Neural cell (in vitro differentiated cells): ENCODE measurements around the gene IFNA2. TPM values are rescaled to one million over a fixed set of nuclear protein-coding genes. Genes with fewer than 3 reads are reported as not detected.

Source experiments
- H2AFZ ChIP-seq: fragments of 200-600, 300-800 bp; sonication (generic), shearing (Covaris generic); 2 replicates; pipeline ENCODE4 v1.6.0; 2014; ENCODE audit warnings: low read depth, mild to moderate bottlenecking, antibody characterized with exemption, low read length, moderate library complexity
- H3F3A ChIP-seq: fragments of 200-600 bp; shearing (Covaris generic); 2 replicates; pipeline ENCODE4 v1.6.1; 2016; ENCODE audit warnings: mild to moderate bottlenecking, moderate library complexity, mixed read lengths, antibody characterized with exemption, low read length; ENCODE audit not compliant: insufficient read depth, poor library complexity, severe bottlenecking
- H3K27ac ChIP-seq: fragments of 200-600, 300-800 bp; sonication (generic), shearing (Covaris generic); 2 replicates; pipeline ENCODE4 v1.5.1; 2014; ENCODE audit warnings: mild to moderate bottlenecking, low read length, moderate library complexity
- H3K27me3 ChIP-seq: fragments of 300-800, 200-600 bp; sonication (generic), shearing (Covaris generic); 2 replicates; pipeline ENCODE4 v1.6.0; 2014; ENCODE audit warnings: mild to moderate bottlenecking, low read depth, low read length, moderate library complexity; ENCODE audit not compliant: insufficient read depth
- H3K36me3 ChIP-seq: fragments of 300-800, 200-600 bp; sonication (generic), shearing (Covaris generic); 2 replicates; pipeline ENCODE4 v1.5.1; 2014; ENCODE audit warnings: mild to moderate bottlenecking, antibody characterized with exemption, low read length, moderate library complexity; ENCODE audit not compliant: insufficient read depth
- H3K4me2 ChIP-seq: fragments of 300-800, 200-600 bp; sonication (generic), shearing (Covaris generic); 2 replicates; pipeline ENCODE4 v1.6.0; 2014; ENCODE audit warnings: mild to moderate bottlenecking, low read length
- H3K4me3 ChIP-seq: fragments of 300-800, 200-600 bp; sonication (generic), shearing (Covaris generic); 2 replicates; pipeline ENCODE4 v1.5.1; 2014; ENCODE audit warnings: mild to moderate bottlenecking, low read length, moderate library complexity
- H3K79me2 ChIP-seq: fragments of 200-600 bp; shearing (Covaris generic); replicated peaks from 2 replicates; pipeline ENCODE4 v1.6.0; 2014; ENCODE audit warnings: mild to moderate bottlenecking, low read length, moderate library complexity; ENCODE audit not compliant: insufficient read depth
- H3K9ac ChIP-seq: fragments of 300-800, 200-600 bp; sonication (generic), shearing (Covaris generic); 2 replicates; pipeline ENCODE4 v1.6.1; 2016; ENCODE audit warnings: mild to moderate bottlenecking, low read length, mixed read lengths
- H3K9me2 ChIP-seq: fragments of 200-600 bp; shearing (Covaris generic); 2 replicates; pipeline ENCODE4 v1.6.1; 2016; ENCODE audit warnings: mild to moderate bottlenecking, low read length, mixed read lengths; ENCODE audit not compliant: insufficient read depth
- H3K9me3 ChIP-seq: fragments of 200-600, 300-800 bp; sonication (generic), shearing (Covaris generic); 2 replicates; pipeline ENCODE4 v1.6.1; 2016; ENCODE audit warnings: mild to moderate bottlenecking, mixed run types, low read length, moderate library complexity, mixed read lengths
- H4K20me1 ChIP-seq: fragments of 200-600 bp; shearing (Covaris generic); 2 replicates; pipeline ENCODE4 v1.6.1; 2016; ENCODE audit warnings: mild to moderate bottlenecking, mixed run types; ENCODE audit not compliant: insufficient read depth
- CTCF ChIP-seq: fragments of 450-650 bp; IDR thresholded peaks from 2 replicates; pipeline ENCODE4 v1.5.1; 2014; ENCODE audit warnings: antibody characterized with exemption, mild to moderate bottlenecking, moderate library complexity; ENCODE audit not compliant: poor library complexity, severe bottlenecking
- EP300 ChIP-seq: fragments of 450-650 bp; conservative IDR thresholded peaks from 2 replicates; pipeline ENCODE4 v1.6.1; 2014; ENCODE audit warnings: antibody characterized with exemption, mild to moderate bottlenecking, moderate library complexity; ENCODE audit not compliant: poor library complexity, severe bottlenecking
- EZH2 ChIP-seq: fragments of 200-600, 300-800 bp; shearing (Covaris generic), sonication (generic); IDR thresholded peaks from 2 replicates; pipeline ENCODE4 v1.6.1; 2014; ENCODE audit warnings: antibody characterized with exemption, low read length, borderline replicate concordance, mild to moderate bottlenecking; ENCODE audit not compliant: insufficient read depth, poor library complexity, severe bottlenecking
- MXI1 ChIP-seq: fragments of 450-650 bp; conservative IDR thresholded peaks from 2 replicates; pipeline ENCODE4 v1.6.1; 2014; ENCODE audit warnings: antibody characterized with exemption, mild to moderate bottlenecking; ENCODE audit not compliant: poor library complexity, severe bottlenecking
- POLR2AphosphoS5 ChIP-seq: IDR thresholded peaks from 2 replicates; pipeline ENCODE4 v1.6.1; 2012
- RAD21 ChIP-seq: fragments of 450-650 bp; conservative IDR thresholded peaks from 2 replicates; pipeline ENCODE4 v1.6.1; 2014; ENCODE audit warnings: antibody characterized with exemption, mild to moderate bottlenecking, moderate library complexity
- REST ChIP-seq: IDR thresholded peaks from 2 replicates; pipeline ENCODE4 v1.6.1; 2012; ENCODE audit warnings: borderline replicate concordance
- SMC3 ChIP-seq: fragments of 450-650 bp; conservative IDR thresholded peaks from 2 replicates; pipeline ENCODE4 v1.6.1; 2014; ENCODE audit warnings: antibody characterized with exemption, mild to moderate bottlenecking, moderate library complexity; ENCODE audit not compliant: poor library complexity
- TAF1 ChIP-seq: IDR thresholded peaks from 2 replicates; pipeline ENCODE4 v1.6.1; 2012; ENCODE audit warnings: low read depth
- polyA plus RNA-seq: library from polyadenylated mRNA; depleted of rRNA; stranded (reverse); fragments of >200 nt; gene quantifications from 2 replicates; pipeline ENCODE4 v1.2.3, GENCODE V29; 2014

The IFNA2 gene
- polyA plus RNA-seq, 1 donor from 2014 or later: not detected

GRCh38 chr9:21415493-21416267 lies 30.5 kb upstream of the IFNA2 start:
- no peaks in the 10 kb centered on the region for H3K36me3 ChIP-seq
- no peak overlapping the region for H3K9ac ChIP-seq
- H3K4me2 ChIP-seq: no peak overlapping the region
- no peak overlapping the region for H3K27ac ChIP-seq
- no peaks in the 10 kb centered on the region for H3F3A ChIP-seq
- no peaks in the 10 kb centered on the region for H3K9me2 ChIP-seq
- H4K20me1 ChIP-seq: no peaks in the 10 kb centered on the region
- H3K4me3 ChIP-seq: no peak overlapping the region
- H3K9me3 ChIP-seq: no peaks in the 10 kb centered on the region
- no peak overlapping the region for H2AFZ ChIP-seq
- no peaks in the 10 kb centered on the region for H3K79me2 ChIP-seq
- no peaks in the 10 kb centered on the region for H3K27me3 ChIP-seq
- TF ChIP-seq SMC3: no peak
- no peak for TF ChIP-seq TAF1
- no peak for TF ChIP-seq REST
- no peak for TF ChIP-seq MXI1
- no peak for TF ChIP-seq CTCF
- no peak for TF ChIP-seq EP300
- TF ChIP-seq POLR2AphosphoS5: no peak
- no peak for TF ChIP-seq RAD21
- TF ChIP-seq EZH2: no peak

- H3K9ac ChIP-seq: no peak overlapping the region
- H3K36me3 ChIP-seq: no peaks in the 10 kb centered on the region
- H3K79me2 ChIP-seq: no peaks in the 10 kb centered on the region
- H4K20me1 ChIP-seq: no peaks in the 10 kb centered on the region
- no peaks in the 10 kb centered on the region for H3K9me3 ChIP-seq
- no peaks in the 10 kb centered on the region for H3F3A ChIP-seq
- H3K4me3 ChIP-seq: no peak overlapping the region
- H2AFZ ChIP-seq: no peak overlapping the region
- no peaks in the 10 kb centered on the region for H3K27me3 ChIP-seq
- H3K9me2 ChIP-seq: no peaks in the 10 kb centered on the region
- TF ChIP-seq EZH2: no peak
- no peak for TF ChIP-seq RAD21
- TF ChIP-seq MXI1: no peak
- TF ChIP-seq SMC3: no peak
- no peak for TF ChIP-seq POLR2AphosphoS5
- H3K27ac ChIP-seq: no peak overlapping the region
- H3K4me2 ChIP-seq: no peak overlapping the region
Observed at GRCh38 chr9:21414220-21414940, 29.2 kb upstream of the IFNA2 start.
